Measurements from ENCODE around the gene MXRA5.
"Not testable (repeated sequence)": the region's sequence is repeated elsewhere in the genome, so short reads cannot be mapped to it uniquely, and the experiment has no call there.

Gene MXRA5

DNA sequence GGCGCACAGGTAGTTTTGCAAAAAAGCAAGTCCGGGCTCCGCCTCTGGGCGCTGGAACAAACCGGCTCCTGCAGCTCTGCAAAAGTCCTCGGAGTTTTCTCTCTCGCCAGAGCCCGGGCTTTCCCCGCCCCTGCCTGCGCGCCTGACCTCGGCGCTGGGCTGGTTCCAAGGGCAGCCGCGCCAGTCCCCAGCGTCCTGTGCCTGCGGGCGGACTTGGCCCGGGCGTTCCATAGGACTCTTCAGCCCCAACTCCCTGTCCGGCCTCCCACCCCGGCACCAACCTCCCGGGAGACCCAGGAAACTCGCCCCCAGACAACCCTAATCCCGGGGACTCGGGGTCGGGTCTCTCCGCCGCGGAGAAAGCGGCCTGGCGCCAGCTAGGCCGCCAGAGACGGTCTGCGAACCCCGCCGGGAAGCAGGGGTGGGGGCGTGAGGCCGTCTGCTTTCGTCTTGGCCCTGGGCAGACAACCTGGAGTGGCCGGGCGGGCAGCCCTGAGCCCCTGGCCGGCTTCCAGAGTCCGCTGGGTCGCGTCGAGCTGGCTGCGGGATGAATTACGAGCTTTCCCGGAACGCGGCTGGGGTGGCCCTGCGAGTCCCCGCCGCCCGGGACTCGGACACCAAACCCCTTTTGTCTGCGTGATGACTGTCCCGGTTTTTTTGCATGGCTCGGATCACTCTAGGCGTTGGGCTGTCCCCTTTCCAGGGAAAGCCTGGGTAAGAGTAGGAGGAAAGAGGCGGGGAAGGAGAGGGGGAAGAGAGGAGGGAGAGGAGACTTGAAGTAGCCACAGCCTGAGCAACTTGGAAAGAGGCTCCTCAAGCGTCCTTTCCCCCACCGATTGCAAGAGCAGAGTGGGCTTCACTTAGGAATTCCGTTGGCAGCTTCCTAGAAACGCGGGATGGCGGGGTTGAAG lies 916 bp downstream of the MXRA5 start:
- Mint-ChIP-seq H3K27ac (peak overlapping the region; percentile 91 to 96 (median 93)), H3K4me1 (peaks cover 17% of the 10 kb centered on the region), H3K27me3 (ENCODE audit: low read depth) (peaks cover 60% of the 10 kb centered on the region), H3K36me3 (ENCODE audit: low read depth) (peaks cover 26% of the 10 kb centered on the region), H3K4me3 (peak overlapping the region; percentile 94 to 98 (median 95)), H3K9me3 (peaks cover 8% of the 10 kb centered on the region)
- TF ChIP-seq, protein P1, sequence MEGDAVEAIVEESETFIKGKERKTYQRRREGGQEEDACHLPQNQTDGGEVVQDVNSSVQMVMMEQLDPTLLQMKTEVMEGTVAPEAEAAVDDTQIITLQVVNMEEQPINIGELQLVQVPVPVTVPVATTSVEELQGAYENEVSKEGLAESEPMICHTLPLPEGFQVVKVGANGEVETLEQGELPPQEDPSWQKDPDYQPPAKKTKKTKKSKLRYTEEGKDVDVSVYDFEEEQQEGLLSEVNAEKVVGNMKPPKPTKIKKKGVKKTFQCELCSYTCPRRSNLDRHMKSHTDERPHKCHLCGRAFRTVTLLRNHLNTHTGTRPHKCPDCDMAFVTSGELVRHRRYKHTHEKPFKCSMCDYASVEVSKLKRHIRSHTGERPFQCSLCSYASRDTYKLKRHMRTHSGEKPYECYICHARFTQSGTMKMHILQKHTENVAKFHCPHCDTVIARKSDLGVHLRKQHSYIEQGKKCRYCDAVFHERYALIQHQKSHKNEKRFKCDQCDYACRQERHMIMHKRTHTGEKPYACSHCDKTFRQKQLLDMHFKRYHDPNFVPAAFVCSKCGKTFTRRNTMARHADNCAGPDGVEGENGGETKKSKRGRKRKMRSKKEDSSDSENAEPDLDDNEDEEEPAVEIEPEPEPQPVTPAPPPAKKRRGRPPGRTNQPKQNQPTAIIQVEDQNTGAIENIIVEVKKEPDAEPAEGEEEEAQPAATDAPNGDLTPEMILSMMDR (IDR thresholded peaks at IDR 0.05; ENCODE audit: unreplicated experiment in 3 of 3): no peak

DNA sequence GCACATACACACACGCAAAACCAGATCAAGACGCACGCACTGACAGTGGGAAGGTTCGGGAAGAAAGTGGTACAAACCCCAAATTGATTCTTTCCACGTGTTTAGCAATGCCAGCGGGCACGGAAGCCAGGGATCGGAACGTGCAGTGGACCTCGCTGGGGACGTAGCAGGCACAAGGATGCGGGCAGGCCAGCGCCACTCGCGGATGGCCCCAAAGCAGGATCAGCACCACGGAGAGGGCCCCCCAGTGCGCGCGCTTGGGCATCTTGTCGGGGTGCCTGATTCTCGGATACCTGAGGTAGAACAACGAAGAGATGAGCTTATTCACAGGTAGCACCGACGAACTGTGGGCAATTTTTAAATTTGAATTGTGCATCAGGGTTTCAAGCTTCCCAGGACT lies 2.9 kb downstream of the MXRA5 start:
- H3K4me1 Mint-ChIP-seq: peaks cover 12% of the 10 kb centered on the region
- not testable (repeated sequence) for H3K9me3 Mint-ChIP-seq
- peak overlapping the region in 2 of 3 experiments; percentile 70 to 96 for H3K27ac Mint-ChIP-seq
- H3K27me3 Mint-ChIP-seq (ENCODE audit: low read depth): peaks cover 55% of the 10 kb centered on the region
- H3K4me3 Mint-ChIP-seq: peak overlapping the region; percentile 84 to 98 (median 94)
- peaks cover 38% of the 10 kb centered on the region for H3K36me3 Mint-ChIP-seq (ENCODE audit: low read depth)

DNA sequence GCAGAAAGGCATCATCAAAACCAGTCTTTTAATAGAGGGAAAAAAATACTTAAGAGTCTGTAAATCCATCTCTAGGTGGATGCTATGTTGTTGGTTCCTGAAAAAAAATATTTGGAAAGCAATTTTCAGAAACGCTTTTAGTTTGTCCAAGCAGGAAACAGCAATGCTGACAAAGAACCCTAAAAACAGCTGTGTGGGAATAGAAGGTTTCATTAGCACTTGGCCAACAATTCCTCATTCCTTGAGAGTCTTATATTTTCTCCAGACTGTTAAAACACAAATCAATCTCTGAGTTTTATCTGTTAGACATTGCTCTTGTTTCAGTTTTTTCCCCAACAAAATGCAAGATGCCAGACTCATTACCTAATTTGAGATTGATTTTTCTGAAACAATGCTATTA lies 6.4 kb downstream of the MXRA5 start:
- H3K36me3 Mint-ChIP-seq (ENCODE audit: low read depth): peaks cover 42% of the 10 kb centered on the region
- H3K9me3 Mint-ChIP-seq: peaks cover 2% of the 10 kb centered on the region
- TF ChIP-seq, protein P1 (IDR thresholded peaks at IDR 0.05; ENCODE audit: unreplicated experiment in 3 of 3): no peak
- H3K27me3 Mint-ChIP-seq (ENCODE audit: low read depth): peaks cover 25% of the 10 kb centered on the region
- H3K4me1 Mint-ChIP-seq: peaks cover 12% of the 10 kb centered on the region
- no peak overlapping the region for H3K4me3 Mint-ChIP-seq
- no peak overlapping the region for H3K27ac Mint-ChIP-seq

DNA sequence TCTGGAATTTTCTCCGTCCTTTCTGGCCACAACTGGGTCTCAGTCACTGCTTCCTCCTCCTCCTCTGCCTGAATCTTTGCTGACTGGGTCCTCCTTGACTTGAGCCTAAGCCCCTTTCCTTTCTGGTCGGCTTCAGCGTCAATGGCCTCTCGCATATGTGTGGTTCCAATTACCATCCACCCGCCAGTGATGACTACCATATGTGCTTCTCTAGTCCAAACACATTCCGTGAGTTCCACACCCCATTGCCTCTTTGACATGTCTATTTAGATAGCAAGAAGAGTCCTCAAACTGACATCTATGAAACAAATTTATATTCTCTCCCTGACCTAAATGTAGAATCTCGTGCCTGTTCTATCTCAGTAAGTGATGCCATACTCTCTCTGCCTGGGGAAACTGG lies 19.8 kb downstream of the MXRA5 start:
- peaks cover 19% of the 10 kb centered on the region for H3K9me3 Mint-ChIP-seq
- no peaks in the 10 kb centered on the region for H3K27me3 Mint-ChIP-seq (ENCODE audit: low read depth)
- peaks cover 41% of the 10 kb centered on the region for H3K36me3 Mint-ChIP-seq (ENCODE audit: low read depth)
- no peak overlapping the region for H3K27ac Mint-ChIP-seq
- TF ChIP-seq, protein P1 (IDR thresholded peaks at IDR 0.05; ENCODE audit: unreplicated experiment in 3 of 3): no peak
- no peak overlapping the region for H3K4me3 Mint-ChIP-seq
- H3K4me1 Mint-ChIP-seq: no peaks in the 10 kb centered on the region

DNA sequence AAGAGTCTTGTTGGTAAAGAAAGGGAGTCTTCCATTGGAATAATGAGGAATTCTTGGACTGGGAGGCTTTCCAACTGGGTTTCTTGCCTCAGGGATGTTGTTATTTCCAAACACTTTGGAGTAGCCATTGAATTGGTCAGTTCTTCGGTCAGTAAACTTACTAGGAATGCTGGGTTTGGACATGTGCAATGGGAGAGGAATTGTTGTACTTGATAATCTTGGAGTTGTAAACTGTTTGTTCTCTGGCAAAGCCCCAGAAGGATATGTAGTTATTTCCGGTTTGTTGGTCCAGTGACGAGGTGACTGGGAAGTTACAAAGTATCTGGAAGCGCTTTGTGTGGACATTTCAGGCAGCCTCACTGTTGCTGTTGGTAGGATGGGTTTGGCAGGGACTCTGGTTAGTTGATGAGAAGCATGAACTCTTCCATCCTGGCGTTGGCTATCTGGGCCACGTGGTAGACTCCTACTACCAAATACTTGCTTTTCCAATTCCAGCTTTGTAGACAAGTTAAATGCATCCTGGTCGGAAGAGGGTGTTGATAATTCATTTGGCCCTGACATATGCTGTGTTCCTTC lies 25.9 kb downstream of the MXRA5 start:
- H3K27ac Mint-ChIP-seq: no peak overlapping the region
- H3K4me3 Mint-ChIP-seq: no peak overlapping the region
- no peaks in the 10 kb centered on the region for H3K27me3 Mint-ChIP-seq (ENCODE audit: low read depth)
- TF ChIP-seq, protein P1 (IDR thresholded peaks at IDR 0.05; ENCODE audit: unreplicated experiment in 3 of 3): no peak
- H3K9me3 Mint-ChIP-seq: peaks cover 48% of the 10 kb centered on the region
- peaks cover 89% of the 10 kb centered on the region for H3K36me3 Mint-ChIP-seq (ENCODE audit: low read depth)
- no peaks in the 10 kb centered on the region for H3K4me1 Mint-ChIP-seq

DNA sequence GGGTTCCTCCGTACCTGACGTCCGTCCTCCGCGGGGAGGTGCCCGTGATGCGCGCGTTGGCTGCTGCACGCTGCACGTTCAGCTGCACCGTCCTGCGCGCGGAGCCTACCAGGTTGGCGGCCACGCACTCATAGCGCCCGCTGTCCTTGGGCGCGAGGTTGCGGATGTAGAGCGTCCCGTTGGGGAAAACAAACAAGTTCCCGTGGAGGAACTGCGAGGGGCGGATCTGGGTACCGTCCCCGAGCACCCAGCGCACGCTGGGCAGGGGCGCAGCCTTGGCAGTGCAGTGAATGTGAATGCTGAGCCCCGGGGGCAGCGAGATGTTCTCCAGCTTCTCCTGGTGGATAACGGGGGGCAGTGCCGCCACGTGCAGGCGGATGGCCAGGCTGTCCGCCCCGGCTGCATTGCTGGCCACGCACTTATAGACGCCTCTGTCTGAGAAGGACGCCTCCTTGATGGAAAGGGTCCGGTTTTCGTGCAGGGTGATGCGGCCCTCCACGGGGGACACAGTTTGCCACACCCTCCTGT lies 29.2 kb downstream of the MXRA5 start:
- H3K36me3 Mint-ChIP-seq (ENCODE audit: low read depth): peaks cover 89% of the 10 kb centered on the region
- no peaks in the 10 kb centered on the region for H3K4me1 Mint-ChIP-seq
- TF ChIP-seq, protein P1 (IDR thresholded peaks at IDR 0.05; ENCODE audit: unreplicated experiment in 3 of 3): no peak
- no peak overlapping the region for H3K27ac Mint-ChIP-seq
- H3K27me3 Mint-ChIP-seq (ENCODE audit: low read depth): no peaks in the 10 kb centered on the region
- no peak overlapping the region for H3K4me3 Mint-ChIP-seq
- peaks cover 44% of the 10 kb centered on the region for H3K9me3 Mint-ChIP-seq

Data from nephron (organoid).